HCEC 1CT (cell line): ENCODE data around the gene MCM3AP.
"Not testable (repeated sequence)": the region's sequence is repeated elsewhere in the genome, so short reads cannot be mapped to it uniquely, and the experiment has no call there.

ENCODE experiments used
- DNase-seq: peaks from one replicate; pipeline ENCODE4 v3.0.0-alpha.2; 2017

Gene MCM3AP

GRCh38 chr21:46268371-46268770, 17.0 kb downstream of the MCM3AP start:
- DNase-seq: no peak

DNA sequence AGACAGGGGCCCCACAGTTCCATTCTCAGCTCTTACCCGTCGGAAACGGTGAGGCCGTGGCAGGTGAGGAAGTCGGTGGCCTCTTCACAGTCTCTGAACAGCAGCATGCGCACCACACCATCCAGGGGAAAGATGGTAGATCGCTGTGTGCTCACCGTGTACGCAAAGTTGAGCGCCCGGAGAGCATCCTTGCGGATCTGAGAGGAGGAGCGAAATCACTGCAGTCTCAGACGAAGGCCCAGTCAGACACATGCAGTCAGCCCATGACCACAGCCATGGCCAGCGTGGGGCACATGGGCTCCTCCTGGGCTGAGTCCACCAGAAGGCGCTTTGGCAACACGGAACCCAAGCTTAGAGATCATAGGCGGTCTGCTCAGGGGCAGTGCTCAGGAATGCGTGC, 18.5 kb downstream of the MCM3AP start:
- no peak for DNase-seq

DNA sequence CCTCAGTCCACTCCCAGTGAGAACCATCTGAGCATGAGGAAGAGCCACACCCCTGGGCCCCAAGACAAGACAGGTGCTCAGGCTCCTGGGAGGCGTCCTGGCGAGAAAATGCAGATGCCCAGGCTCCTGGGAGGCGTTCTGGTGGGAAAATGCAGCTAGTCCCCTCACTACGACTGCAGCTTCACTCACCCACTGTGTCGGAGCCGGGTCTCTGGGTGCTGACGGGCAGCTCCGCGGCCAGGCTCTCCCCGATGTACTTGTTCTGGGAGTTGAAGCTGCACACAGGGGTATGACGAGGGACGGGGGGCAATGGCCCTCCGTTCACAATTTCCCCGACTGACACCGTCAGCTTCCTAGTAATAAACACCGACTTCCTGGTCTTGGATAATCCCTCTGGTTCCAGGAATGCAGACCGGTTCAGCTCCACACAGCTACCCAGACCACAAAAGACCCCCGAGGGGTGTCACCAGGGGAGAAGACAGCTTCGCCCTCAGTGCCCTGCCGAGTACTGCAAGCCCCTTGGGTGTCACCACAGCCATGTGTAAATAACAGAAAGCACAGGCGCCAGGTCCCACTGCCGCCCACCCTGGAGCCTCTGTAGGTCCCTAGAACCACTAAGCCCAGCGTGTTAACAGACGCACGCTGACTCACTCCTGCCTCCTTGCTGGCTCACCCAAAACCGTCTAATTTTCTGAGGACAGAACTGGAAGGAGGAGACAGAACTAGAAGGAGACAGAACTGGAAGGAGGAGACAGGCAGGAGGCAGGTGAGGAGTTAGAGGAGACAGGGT, 19.5 kb downstream of the MCM3AP start:
- DNase-seq: no peak

- no peak for DNase-seq
Observed at GRCh38 chr21:46264690-46265144, 20.7 kb downstream of the MCM3AP start.

- no peak for DNase-seq
Observed at GRCh38 chr21:46264046-46264689, 21.2 kb downstream of the MCM3AP start.

DNA sequence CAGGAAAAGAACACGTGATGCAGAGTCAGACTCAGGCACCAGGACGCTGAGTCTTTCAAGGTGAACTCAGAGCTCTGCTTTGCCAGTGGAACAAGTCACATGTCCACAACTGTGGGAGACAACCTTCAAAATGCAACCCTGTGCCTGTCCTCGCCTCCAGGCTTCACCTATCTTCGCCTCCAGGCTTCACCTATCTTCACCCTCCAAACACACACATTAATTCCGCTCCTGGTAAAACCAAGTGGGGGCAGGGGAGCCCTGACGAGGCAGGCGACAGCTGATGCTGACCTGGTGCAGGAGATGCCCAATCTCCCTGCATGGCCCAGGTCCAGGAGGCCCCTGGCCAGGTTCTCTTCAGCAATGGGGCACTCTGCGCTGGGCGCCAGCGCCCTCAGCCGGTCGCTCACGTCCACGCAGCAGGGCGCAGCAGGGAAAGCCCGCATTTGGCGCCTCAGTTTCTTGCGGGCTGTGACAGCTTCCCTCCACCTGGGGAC, 28.9 kb downstream of the MCM3AP start:
- no peak for DNase-seq

GRCh38 chr21:46255758-46256337, 29.6 kb downstream of the MCM3AP start:
- DNase-seq: no peak

DNA sequence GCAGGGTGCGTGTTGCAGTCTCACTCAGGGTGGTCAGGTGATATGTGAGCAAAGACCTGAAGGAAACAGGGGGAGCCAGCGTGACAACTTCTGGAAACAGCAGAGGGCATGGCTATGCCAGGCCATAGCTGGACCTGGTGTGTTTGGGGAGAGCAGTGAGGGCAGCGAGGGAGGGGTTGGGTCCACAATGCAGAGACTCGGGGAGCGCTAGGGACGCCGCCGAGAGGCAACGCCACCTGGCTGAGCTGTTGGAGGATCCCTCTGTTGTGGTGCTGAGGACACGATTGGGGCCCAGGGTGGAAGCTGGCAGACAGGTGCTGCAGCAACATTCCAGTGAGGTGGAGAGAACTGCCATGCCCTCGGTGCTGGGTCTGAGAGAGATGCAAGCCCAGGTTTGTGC, 30.2 kb downstream of the MCM3AP start:
- no peak for DNase-seq

DNA sequence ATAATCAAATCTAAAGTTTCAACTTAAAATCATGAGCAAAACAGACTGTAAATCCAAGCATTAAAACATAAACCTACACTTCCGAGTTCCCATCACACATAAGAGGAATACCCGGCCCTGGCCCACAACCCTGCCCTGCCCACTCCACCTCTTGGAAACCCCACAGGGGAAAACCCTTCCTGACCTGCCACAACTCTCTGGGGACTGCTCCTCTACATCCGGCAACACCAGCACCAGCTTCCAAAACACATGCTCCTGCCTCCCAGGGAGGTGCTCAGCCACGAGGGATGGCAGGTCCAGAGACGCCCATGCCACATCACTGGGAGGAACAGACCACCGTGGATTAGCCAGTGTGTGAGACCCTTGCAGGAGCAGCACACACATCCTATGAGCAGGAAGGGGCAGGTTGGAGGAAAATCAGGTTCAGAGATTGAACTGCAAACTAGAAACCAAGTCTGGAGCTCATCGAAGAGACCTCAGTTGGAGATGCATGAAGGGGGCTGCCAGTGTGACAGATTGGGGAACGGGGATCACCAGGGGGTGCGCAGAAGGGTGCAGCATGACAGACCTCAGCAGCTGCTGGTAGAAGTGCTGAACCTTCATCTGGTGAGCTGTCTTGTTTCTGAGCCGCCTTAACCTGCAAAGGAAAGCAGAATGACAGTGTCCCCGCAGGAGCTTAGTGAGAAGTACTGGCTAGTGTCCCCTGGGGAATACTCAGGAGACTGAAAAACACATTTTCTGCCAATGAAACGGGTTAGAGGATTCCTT, 31.0 kb downstream of the MCM3AP start:
- DNase-seq: no peak

DNA sequence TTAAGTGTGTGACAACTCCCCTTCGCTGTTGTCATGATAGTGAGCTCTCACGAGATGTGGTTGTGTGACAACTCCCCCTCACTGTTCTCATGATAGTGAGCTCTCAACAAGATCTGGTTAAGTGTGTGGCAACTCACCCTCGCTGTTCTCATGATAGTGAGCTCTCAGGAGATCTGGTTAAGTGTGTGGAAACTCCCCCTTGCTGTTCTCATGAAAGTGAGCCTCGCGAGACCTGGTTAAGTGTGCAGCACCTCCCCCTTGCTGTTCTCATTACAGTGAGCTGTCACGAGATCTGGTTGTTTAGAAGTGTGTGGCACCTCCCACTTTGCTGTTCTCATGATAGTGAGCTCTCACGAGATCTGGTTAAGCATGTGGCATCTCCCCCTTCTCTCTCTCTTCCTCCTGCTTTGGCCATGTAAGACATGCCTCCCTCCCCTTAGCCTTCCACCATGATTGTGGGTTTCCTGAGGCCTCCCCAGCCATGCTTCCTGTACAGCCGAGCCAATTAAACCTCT, 31.7 kb downstream of the MCM3AP start:
- no peak for DNase-seq

- DNase-seq: no peak
Observed at GRCh38 chr21:46252840-46253239, 32.6 kb downstream of the MCM3AP start.

DNA sequence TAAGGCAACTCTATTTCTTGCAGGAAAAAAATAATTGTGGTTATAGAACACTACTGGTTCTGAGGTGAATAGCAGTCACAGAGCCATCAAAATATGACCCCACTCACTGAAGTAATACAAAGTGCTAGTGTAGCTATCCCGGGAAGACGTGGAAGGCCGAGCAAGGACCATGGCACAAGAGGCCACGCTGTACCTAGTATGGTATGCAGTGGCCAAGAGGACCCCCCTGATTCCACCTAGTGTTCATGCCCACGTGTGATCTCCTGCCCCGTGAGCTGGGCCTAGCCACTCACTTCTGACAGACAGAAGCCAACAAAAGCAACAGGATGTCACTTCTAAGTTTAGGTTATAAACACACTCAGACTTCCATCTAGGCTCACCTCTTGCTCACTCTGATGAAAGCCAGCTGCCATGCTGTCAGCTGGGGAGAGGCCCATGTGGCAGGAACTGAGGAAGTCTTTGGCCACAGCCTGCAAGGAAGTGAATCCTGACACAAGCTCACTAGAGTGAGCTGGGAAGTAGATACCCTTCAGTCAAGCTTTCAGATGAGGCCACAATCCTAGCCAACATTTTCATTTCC, 35.2 kb downstream of the MCM3AP start:
- peak; percentile 53 for DNase-seq

GRCh38 chr21:46248827-46249226, 36.6 kb downstream of the MCM3AP start:
- no peak for DNase-seq

DNA sequence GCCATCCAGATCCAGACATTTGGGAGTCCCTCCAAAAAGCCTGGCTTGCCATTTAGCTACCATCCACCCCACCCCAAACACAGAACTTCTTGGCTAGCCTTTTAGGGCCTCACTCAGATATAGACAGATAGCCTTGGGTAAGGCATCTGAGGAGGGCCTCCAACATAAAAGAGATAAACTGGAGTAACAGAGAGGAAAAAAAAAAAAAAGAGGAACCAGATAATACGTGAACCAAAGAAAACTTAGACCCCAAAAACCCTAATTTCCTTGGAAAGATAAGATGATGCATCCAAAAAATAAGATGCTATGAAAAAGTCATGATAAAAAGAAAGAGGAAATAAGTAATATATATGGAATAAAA, 37.0 kb downstream of the MCM3AP start:
- DNase-seq: no peak

- no peak for DNase-seq
Observed at GRCh38 chr21:46247699-46248421, 37.6 kb downstream of the MCM3AP start.

DNA sequence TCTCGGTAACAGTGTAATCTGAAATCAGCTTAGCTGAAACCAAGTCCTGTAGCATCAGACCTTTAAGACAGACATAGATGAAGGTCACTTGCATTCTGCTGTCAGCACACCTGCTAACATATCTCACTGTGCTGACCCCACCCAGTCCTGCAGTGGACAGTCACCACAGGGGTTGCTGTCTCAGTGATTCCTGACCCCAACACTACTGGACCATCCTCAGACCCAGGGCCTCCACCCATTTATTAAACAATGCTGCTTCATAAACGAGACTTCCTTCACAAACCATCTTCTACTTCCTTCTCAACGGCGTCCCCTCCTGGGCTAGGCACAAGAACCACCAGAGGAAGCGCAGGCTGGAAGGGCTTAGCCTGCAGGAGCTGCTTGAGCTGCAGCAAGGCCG, 39.1 kb downstream of the MCM3AP start:
- DNase-seq: no peak

- DNase-seq: no peak
Observed at GRCh38 chr21:46245213-46245915, 40.0 kb downstream of the MCM3AP start.

DNA sequence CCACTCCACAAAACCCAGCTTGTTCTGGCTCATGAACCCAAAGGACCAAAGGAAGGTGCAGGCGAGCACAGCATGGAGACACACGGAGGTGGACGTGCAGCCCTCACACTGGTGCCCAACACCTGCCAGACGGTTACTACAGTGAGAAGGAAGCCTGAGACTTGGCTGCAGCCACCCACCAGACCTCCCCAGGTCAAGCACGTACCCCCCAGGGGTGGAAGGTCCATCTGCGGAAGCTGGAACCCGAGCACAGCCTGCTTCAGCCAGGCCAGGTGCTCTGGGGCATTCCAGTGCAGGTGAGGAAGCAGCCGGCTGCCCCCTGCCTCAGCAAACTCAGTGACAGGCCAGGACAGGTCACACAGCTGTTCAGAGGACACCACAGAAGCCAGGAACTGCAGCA, 40.8 kb downstream of the MCM3AP start:
- DNase-seq: no peak

- no peak for DNase-seq
Observed at GRCh38 chr21:46243960-46244361, 41.5 kb downstream of the MCM3AP start.

DNA sequence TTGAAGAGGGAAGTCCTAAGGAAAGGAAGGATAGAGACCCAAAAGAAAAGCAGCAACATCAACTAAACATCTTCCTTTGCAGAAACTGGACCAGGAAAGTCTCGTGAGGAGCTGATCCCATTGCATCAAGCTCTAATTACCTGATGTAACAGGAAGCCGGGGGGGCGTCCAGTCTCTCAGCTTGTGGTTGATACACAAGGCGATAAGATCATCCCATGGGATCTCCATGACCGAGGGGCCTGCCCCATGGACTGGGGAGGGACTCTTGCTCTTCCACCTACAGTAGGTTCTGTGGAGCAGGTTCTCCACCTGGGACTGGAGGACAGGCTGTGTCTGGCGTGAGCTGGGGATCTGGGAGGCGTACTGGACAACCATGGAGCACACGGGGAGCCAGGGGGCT, 42.1 kb downstream of the MCM3AP start:
- no peak for DNase-seq

GRCh38 chr21:46241577-46241976, 43.8 kb downstream of the MCM3AP start:
- DNase-seq: not testable (repeated sequence)
